H9 (cell line): Measurements from ENCODE around the gene NUMA1. TPM values are rescaled to one million over a fixed set of nuclear protein-coding genes. Genes with fewer than 3 reads are reported as not detected.

Experiments
- DNase-seq: peaks from one replicate; pipeline ENCODE4 v3.0.0-alpha.2; 2017
- H2AFZ ChIP-seq: one replicate; pipeline ENCODE4 v1.6.1; 2013; ENCODE audit warnings: mild to moderate bottlenecking, low read length, control low read depth, moderate library complexity
- H2AK5ac ChIP-seq: 2 replicates; pipeline ENCODE4 v1.6.1; 2013; ENCODE audit warnings: low read length, control low read depth, mixed read lengths; ENCODE audit not compliant: insufficient read length
- H2BK120ac ChIP-seq: one replicate; pipeline ENCODE4 v1.6.1; 2013; ENCODE audit warnings: low read depth, mild to moderate bottlenecking, low read length, control low read depth, inconsistent platforms; ENCODE audit not compliant: poor library complexity, severe bottlenecking
- H2BK12ac ChIP-seq: 2 replicates; pipeline ENCODE4 v1.6.1; 2013; ENCODE audit warnings: low read length, control low read depth, mixed read lengths, low read depth; ENCODE audit not compliant: insufficient read length
- H2BK15ac ChIP-seq: 2 replicates; pipeline ENCODE4 v1.6.1; 2013; ENCODE audit warnings: low read depth, low read length, control low read depth
- H2BK20ac ChIP-seq: one replicate; pipeline ENCODE4 v1.6.1; 2013; ENCODE audit warnings: low read depth, mild to moderate bottlenecking, low read length, control low read depth, inconsistent platforms; ENCODE audit not compliant: poor library complexity, severe bottlenecking
- H2BK5ac ChIP-seq: 2 replicates; pipeline ENCODE4 v1.6.1; 2013; ENCODE audit warnings: low read length, control low read depth, mixed read lengths; ENCODE audit not compliant: insufficient read length
- H3K14ac ChIP-seq: 2 replicates; pipeline ENCODE4 v1.6.1; 2013; ENCODE audit warnings: low read length, control low read depth; ENCODE audit not compliant: insufficient read depth
- H3K18ac ChIP-seq: 2 replicates; pipeline ENCODE4 v1.6.1; 2013; ENCODE audit warnings: low read depth, mild to moderate bottlenecking, mixed read lengths, low read length, control low read depth; ENCODE audit not compliant: insufficient read length
- H3K23ac ChIP-seq: 2 replicates; pipeline ENCODE4 v1.6.1; 2013; ENCODE audit warnings: low read length, control low read depth, mixed read lengths, low read depth; ENCODE audit not compliant: insufficient read length
- H3K23me2 ChIP-seq: 2 replicates; pipeline ENCODE4 v1.6.1; 2013; ENCODE audit warnings: low read depth, mild to moderate bottlenecking, mixed read lengths, low read length, control low read depth; ENCODE audit not compliant: insufficient read length, poor library complexity, severe bottlenecking
- H3K27ac ChIP-seq: 2 replicates; pipeline ENCODE4 v1.5.1; 2013; ENCODE audit warnings: low read length, control low read depth, mixed read lengths, low read depth; ENCODE audit not compliant: insufficient read length
- H3K27me3 ChIP-seq: 2 replicates; pipeline ENCODE4 v1.6.1; 2013; ENCODE audit warnings: low read length, control low read depth, inconsistent platforms; ENCODE audit not compliant: insufficient read depth
- H3K4ac ChIP-seq: 2 replicates; pipeline ENCODE4 v1.6.1; 2013; ENCODE audit warnings: low read depth, mild to moderate bottlenecking, control low read depth, inconsistent platforms, low read length, moderate library complexity
- H3K4me1 ChIP-seq: 2 replicates; pipeline ENCODE4 v1.6.1; 2013; ENCODE audit warnings: low read length, control low read depth, inconsistent platforms; ENCODE audit not compliant: insufficient read depth
- H3K4me2 ChIP-seq: 2 replicates; pipeline ENCODE4 v1.6.1; 2013; ENCODE audit warnings: low read length, control low read depth, mixed read lengths; ENCODE audit not compliant: insufficient read length, insufficient read depth
- H3K56ac ChIP-seq: 2 replicates; pipeline ENCODE4 v1.6.1; 2013; ENCODE audit warnings: low read depth, mild to moderate bottlenecking, mixed read lengths, low read length, control low read depth; ENCODE audit not compliant: insufficient read length
- H3K79me1 ChIP-seq: 2 replicates; pipeline ENCODE4 v1.6.1; 2013; ENCODE audit warnings: low read depth, mild to moderate bottlenecking, moderate library complexity, low read length, control low read depth, inconsistent platforms; ENCODE audit not compliant: insufficient read depth, poor library complexity, severe bottlenecking
- H3K79me2 ChIP-seq: 2 replicates; pipeline ENCODE4 v1.6.1; 2013; ENCODE audit warnings: low read length, control low read depth, inconsistent platforms; ENCODE audit not compliant: insufficient read depth
- H3K9ac ChIP-seq: 2 replicates; pipeline ENCODE4 v1.6.1; 2013; ENCODE audit warnings: low read length, control low read depth, mixed read lengths; ENCODE audit not compliant: insufficient read length; ENCODE audit errors: extremely low read depth
- H3K9me3 ChIP-seq: one replicate; pipeline ENCODE4 v1.6.1; 2013; ENCODE audit warnings: low read depth, low read length, inconsistent platforms; ENCODE audit not compliant: control insufficient read depth
- H3T11ph ChIP-seq: one replicate; pipeline ENCODE4 v1.6.1; 2013; ENCODE audit warnings: mild to moderate bottlenecking, low read length, control low read depth, inconsistent platforms
- H4K20me1 ChIP-seq: one replicate; pipeline ENCODE4 v1.6.1; 2013; ENCODE audit not compliant: control insufficient read depth, insufficient read length, insufficient read depth
- H4K5ac ChIP-seq: 2 replicates; pipeline ENCODE4 v1.6.1; 2013; ENCODE audit warnings: low read depth, mild to moderate bottlenecking, mixed read lengths, low read length, control low read depth; ENCODE audit not compliant: insufficient read length
- H4K8ac ChIP-seq: replicated peaks from 2 replicates; pipeline ENCODE4 v1.6.1; 2013; ENCODE audit warnings: low read length, control low read depth, mixed read lengths, low read depth; ENCODE audit not compliant: insufficient read length
- H4K91ac ChIP-seq: 2 replicates; pipeline ENCODE4 v1.6.1; 2013; ENCODE audit warnings: low read depth, mild to moderate bottlenecking, moderate library complexity, mixed read lengths, low read length, control low read depth; ENCODE audit not compliant: insufficient read length
- H3K27ac Mint-ChIP-seq, 3 experiments: 2 replicates in 2 of 3; 3 replicates in 1 of 3; pipeline ENCODE4 v1.8.0; 2020 to 2021; ENCODE audit warnings: mixed read lengths in 3 of 3, mild to moderate bottlenecking in 1 of 3, moderate library complexity in 1 of 3
- H3K27me3 Mint-ChIP-seq: 2 replicates; pipeline ENCODE4 v1.8.0; 2021; ENCODE audit warnings: low read depth, mild to moderate bottlenecking, moderate library complexity, mixed read lengths
- H3K36me3 Mint-ChIP-seq, 3 experiments: 2 replicates in 2 of 3; 3 replicates in 1 of 3; pipeline ENCODE4 v1.8.0; 2020 to 2021; ENCODE audit warnings: low read depth in 3 of 3, mixed read lengths in 3 of 3; ENCODE audit not compliant: insufficient read depth in 1 of 3
- H3K4me1 Mint-ChIP-seq, 2 experiments: 2 replicates each; pipeline ENCODE4 v1.8.0; 2020; ENCODE audit warnings: mixed read lengths in 2 of 2
- H3K4me3 Mint-ChIP-seq, 2 experiments: 2 replicates in 1 of 2; 3 replicates in 1 of 2; pipeline ENCODE4 v1.8.0; 2020 to 2021; ENCODE audit warnings: mild to moderate bottlenecking in 2 of 2, mixed read lengths in 2 of 2, moderate library complexity in 1 of 2
- H3K9me3 Mint-ChIP-seq, 2 experiments: 2 replicates in 1 of 2; 3 replicates in 1 of 2; pipeline ENCODE4 v1.8.0; 2020; ENCODE audit warnings: mild to moderate bottlenecking in 2 of 2, mixed read lengths in 2 of 2, moderate library complexity in 1 of 2
- CTCF ChIP-seq: fragments of 200-600 bp; sonication (generic); conservative IDR thresholded peaks from 3 replicates; pipeline ENCODE4 v1.8.0; 2021; ENCODE audit warnings: antibody characterized with exemption, mild to moderate bottlenecking
- WGBS: extraction: QIAGEN DNeasy Blood & Tissue Kit; methylation state at CpG from one replicate; pipeline ENCODE4 v1.1.7; 2013; ENCODE audit warnings: missing lambda C conversion rate, low lambda C conversion rate, mixed read lengths; ENCODE audit not compliant: insufficient read length; ENCODE audit errors: extremely low coverage; 5-methylcytosine and 5-hydroxymethylcytosine counted together
- total RNA-seq: library from RNA; stranded (reverse); gene quantifications from 2 replicates; pipeline ENCODE4 v1.2.1, GENCODE V29; 2021

Gene NUMA1
- total RNA-seq, 1 experiment from 2014 or later = 136 TPM

GRCh38 chr11:71977090-71977489 is 103.3 kb downstream of the NUMA1 start:
- no peak for DNase-seq
- Histone ChIP-seq H3K14ac (no peak overlapping the region), H2AFZ (no peak overlapping the region), H4K5ac (no peak overlapping the region), H3K4ac (no peak overlapping the region), H2BK120ac (no peak overlapping the region), H3K56ac (no peak overlapping the region), H3K27ac (no peak overlapping the region), H4K91ac (no peak overlapping the region), H3K4me1 (no peaks in the 10 kb centered on the region), H4K20me1 (no peaks in the 10 kb centered on the region), H4K8ac (no peak overlapping the region), H3K9me3 (no peaks in the 10 kb centered on the region), H3K9ac (no peak overlapping the region), H2BK15ac (no peak overlapping the region), H2BK12ac (no peak overlapping the region), H3K23me2 (no peaks in the 10 kb centered on the region), H3K4me2 (no peak overlapping the region), H3K79me2 (no peaks in the 10 kb centered on the region), H2AK5ac (no peak overlapping the region), H2BK20ac (no peak overlapping the region), H3K18ac (no peak overlapping the region), H3K79me1 (no peaks in the 10 kb centered on the region), H3K27me3 (no peaks in the 10 kb centered on the region), H3K23ac (no peak overlapping the region), H3T11ph (no peak overlapping the region), H2BK5ac (no peak overlapping the region)
- no peak for TF ChIP-seq CTCF
- no peak overlapping the region for H3K4me3 Mint-ChIP-seq
- WGBS = no CpG with 5 or more reads among the region's 1 CpG
- H3K9me3 Mint-ChIP-seq = no peaks in the 10 kb centered on the region
- H3K4me1 Mint-ChIP-seq = peaks cover 2% of the 10 kb centered on the region in 2 experiments; a peak in 2 of 4 replicates
- H3K27ac Mint-ChIP-seq = no peak overlapping the region; a peak in 1 of 7 replicates
- H3K27me3 Mint-ChIP-seq = no peaks in the 10 kb centered on the region
- peaks cover 9 to 26% (median 16%) of the 10 kb centered on the region in 3 experiments for H3K36me3 Mint-ChIP-seq
